Stimulated activated CD8-positive, alpha-beta memory T cell treated with anti-CD3 and anti-CD28 coated beads, Interleukin-12 subunit alpha, Interleukin-12 subunit beta, amount 100 ng/mL, for 24 hours (primary cell): Measurements from ENCODE around the gene ANKUB1.

Experiments used
- DNase-seq: peaks from one replicate; pipeline ENCODE4 v3.0.0-alpha.2; 2020; ENCODE audit errors: extremely low read depth

Gene ANKUB1

DNA sequence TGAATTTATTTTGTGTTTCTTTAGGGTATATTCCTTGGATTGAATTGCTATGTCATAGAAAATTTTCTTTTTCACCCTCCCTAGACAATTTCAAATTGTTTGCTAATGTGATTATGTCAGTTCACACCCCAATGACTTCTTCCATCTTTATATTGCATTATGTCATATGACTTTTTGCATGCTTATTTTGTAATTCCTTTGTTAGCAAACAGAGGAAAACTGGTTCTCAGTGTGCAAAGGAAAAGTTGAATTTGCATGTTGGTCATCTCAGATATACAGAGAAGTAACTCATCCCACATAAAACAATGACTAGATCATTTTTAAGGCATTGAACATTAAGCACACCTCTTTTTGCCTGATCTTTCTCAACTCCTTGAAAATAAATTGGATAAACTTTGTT is 17.3 kb upstream of the ANKUB1 start:
- no peak for DNase-seq

DNA sequence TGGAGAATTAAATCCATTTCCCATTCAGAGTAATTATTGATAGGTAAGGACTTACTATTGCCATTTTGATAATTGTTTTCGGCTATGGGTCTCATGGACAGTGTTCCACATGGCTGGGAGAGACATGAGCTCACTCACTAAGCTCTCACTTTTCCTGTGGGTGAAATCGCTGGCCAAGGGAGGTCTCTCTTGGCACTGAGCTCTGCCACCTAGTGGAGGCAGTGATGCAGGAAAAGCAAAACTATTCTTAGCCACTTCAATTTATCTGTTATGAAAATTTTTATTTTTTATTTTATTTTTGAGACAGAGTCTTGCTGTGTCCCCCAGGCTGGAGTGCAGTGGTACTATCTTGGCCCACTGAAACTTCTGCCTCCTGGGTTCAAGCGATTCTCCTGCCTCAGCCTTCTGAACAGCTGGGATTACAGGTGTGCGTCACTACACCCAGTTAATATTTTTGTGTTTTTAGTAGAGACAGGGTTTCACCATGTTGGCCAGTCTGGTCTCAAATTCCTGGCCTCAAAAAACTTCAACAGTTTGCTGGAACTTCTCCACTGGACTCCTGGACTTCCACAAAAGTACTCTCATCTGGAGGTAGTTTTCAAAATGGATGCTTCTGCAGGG is 16.0 kb upstream of the ANKUB1 start:
- no peak for DNase-seq

DNA sequence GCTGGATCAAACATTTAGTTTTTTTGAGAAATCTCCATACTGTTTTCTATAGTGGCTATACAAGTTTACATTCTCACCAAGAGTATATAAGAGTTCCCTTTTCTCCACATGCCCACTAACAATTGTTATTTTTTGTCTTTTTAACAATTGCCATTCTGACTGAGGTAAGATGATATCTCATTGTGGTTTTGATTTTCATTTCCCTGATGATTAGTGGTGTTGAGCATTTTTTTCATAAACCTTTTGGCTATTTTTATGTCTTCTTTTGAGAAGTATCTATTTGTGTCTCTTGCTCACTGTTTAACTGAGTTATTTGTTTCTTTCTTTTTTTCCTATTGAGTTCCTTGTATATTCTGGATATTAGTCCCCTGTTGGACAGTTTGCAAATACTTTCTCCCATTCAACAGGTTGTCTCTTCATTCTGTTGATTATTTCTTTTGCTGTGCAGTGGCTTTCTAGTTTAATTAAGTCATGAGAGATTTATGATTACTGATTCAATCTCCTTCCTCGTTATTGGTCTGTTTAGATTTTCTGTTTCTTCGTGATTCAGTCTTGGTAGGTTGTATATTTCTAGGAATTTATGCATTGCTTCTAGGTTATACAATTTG is 13.9 kb upstream of the ANKUB1 start:
- no peak for DNase-seq

DNA sequence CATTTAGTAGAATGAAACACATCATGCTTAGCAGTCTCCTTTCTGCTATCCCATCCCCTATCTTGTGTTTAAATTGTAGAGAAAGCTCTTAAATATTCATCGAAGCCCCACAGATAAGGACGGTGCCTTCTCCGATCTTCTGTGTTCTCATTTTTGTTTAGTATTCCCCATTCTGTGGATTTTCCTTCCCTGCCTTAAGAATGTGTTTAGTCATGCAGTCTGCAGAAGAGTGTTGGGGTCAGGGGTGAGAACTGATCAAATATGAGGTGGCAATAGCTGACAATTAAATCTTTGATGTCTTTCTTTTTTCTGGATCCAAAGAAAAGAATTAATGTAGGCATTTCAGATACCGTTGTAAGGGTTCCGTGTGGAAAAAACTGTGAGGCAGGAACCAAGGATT is 9.3 kb upstream of the ANKUB1 start:
- no peak for DNase-seq

DNA sequence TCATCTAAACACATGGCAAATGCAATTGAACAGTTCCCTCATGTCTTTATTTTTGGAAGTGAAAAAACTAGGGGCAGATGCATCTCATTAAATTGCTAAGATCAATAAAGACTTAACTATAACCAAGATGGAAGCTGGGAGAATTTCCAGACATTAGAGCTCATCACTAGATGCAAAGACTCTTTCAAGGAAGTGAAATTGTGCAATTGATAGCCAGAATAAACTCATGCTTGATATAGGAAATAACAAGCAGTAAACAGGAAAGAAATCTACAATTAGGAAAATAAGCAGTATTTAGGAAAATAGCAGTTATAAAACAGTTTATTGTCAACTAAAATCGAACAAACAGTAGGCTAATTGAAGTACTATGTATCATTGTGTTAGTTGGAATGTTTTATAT is 8.8 kb upstream of the ANKUB1 start:
- DNase-seq: no peak

DNA sequence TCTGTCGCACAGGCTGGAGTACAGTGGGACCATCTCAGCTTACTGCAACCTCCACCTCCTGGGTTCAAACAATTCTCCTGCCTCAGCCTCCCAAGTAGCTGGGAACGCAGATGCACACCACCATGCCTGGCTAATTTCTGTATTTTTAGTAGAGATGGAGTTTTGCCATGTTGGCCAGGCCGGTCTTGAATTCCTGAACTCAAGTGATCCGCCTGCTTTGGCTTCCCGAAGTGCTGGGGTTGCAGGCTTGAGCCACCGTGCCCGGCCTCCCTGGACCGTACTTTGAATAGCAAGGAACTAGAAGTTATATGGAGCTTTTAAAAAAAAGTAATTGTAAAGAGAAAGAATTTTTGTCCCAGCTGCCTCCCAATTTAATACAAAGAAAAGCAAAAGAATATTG is 8.3 kb upstream of the ANKUB1 start:
- no peak for DNase-seq

DNA sequence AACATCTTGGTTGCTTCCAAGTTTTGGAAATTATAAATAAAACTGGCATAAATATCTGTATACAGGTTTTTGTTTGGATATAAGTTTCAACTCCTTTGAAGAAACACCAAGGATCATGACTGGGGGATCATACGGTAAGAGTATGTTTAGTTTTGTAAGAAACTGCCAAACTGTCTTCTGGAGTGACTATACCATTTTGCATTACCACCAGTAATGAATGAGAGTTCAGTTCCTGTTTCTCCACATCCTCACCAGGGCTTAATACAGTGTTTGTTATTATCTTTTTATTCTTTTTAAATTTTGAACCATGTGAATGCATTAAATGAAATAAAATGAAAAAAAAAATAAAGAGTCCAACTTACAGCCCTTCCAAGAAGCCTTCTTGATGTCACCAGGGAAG is 3.7 kb upstream of the ANKUB1 start:
- DNase-seq: no peak

DNA sequence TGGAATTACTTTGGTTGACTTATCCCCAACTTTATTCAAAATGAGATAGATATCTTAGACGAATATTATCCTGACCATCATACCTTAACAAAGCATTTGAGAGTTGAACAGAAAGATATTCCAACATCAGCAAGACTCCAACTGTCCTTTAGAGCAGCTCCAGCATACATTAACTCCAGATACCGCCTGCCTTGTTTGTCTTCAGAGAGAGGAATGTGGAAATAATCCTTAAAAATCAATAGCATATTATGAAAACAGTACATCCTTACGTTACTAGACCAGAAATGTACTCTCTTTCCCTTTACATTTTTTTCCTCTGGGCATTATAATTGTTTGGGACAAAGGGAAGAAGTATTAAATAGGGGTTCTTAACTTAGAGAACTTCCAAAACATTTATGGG is 1.7 kb downstream of the ANKUB1 start:
- no peak for DNase-seq

DNA sequence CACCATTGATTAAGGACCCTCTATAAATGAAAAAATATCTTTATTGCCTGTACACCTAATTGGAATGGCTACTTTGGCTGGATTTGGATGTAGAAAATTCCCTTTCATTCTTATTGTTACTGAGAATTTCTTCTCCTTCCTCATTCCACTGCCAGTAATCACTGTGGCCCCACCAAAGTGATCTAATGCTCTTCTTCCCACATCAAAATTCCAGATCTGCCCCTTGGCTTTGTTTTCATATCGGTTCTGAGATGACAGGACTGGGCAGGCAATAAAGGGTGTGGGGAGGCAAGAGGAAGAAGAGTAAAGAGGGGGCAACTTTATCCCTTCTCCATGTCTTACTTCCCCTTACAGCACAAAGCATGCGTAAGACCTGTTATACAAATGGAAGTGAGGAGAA is 2.1 kb downstream of the ANKUB1 start:
- no peak for DNase-seq

DNA sequence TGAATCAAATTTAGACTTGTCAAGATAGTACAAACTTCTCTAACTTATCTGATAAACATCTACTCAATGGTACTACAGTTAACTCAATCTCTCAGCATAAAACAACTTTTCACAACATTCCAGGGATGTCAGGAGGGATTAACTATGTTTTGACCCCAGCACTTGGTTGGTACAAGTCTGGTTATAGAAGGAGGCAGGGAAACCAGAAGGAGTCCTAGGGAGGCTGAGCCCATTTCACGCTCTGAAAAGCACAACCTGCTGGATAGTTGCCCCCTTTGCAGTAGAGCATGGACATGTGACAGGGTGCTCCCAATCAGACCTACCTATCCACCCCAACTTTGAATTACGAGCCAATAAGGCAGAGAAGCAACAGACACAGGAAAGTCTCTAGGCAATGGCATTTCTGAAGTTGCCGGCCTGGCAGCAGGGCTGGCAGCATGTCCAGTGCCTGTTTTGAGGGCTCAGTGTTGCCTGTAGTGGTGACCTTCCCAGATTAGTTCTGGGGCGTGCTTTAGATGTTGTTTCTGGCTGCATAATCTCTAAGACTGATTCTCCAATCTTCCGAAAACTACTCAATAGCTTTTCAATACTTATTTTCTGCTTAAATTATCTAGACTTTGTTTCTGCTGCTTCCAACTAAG is 8.2 kb downstream of the ANKUB1 start:
- no peak for DNase-seq

DNA sequence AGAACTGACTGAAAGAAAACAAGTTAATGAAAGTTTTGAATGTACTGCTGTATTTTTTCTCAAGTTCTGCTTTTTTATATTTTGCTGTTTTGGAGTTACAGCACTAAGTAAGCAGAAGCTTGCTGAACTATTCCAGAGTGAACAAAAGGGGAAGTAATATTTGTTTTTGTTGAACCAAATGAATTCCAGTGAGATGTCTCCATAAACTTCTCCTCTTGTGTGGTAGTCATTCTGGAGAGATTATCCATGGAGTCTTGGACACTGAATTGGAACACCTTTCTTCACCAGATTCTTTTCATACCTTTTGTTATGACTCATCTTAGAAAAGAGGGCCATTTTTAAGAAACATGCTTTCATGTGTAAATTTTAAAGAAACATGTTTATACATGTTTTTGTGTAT is 8.8 kb downstream of the ANKUB1 start:
- no peak for DNase-seq

DNA sequence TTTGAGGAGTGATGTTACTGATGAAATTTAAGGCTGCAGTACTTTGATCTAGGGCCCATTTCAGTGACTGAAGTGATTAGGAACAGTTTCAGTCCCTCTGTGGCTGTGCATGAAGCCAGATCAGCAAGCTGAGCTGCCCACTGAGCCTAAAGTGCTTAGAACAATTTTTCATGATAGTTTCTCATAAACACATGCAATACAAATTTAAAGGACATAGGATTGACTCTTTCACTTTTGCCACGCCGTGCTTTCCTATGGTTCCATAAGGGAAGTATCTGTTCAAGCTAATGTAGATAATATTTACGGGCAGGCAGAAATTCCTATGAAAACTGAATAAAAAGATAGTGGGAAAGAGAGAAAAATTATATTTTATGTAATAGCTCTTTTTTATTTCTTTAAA is 10.6 kb downstream of the ANKUB1 start:
- DNase-seq: no peak

DNA sequence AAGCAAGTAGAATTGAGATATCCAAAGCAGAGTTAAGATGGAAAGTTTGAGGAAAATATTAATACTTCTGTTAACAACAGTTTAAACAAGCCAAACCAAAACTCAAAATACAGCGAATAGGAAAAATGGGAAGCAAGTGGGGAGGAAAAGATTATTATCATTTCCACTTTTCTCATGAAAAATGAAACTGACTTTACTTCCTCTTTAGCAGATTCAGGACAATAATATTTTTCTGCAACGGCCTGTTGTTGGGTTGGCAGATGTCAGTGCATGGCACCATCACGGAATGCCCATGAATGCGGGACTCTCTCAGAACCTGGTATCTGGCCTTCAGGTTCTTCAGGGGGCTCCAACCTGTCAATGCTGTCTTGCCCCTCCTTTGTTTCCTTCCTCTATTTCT is 11.1 kb downstream of the ANKUB1 start:
- no peak for DNase-seq

DNA sequence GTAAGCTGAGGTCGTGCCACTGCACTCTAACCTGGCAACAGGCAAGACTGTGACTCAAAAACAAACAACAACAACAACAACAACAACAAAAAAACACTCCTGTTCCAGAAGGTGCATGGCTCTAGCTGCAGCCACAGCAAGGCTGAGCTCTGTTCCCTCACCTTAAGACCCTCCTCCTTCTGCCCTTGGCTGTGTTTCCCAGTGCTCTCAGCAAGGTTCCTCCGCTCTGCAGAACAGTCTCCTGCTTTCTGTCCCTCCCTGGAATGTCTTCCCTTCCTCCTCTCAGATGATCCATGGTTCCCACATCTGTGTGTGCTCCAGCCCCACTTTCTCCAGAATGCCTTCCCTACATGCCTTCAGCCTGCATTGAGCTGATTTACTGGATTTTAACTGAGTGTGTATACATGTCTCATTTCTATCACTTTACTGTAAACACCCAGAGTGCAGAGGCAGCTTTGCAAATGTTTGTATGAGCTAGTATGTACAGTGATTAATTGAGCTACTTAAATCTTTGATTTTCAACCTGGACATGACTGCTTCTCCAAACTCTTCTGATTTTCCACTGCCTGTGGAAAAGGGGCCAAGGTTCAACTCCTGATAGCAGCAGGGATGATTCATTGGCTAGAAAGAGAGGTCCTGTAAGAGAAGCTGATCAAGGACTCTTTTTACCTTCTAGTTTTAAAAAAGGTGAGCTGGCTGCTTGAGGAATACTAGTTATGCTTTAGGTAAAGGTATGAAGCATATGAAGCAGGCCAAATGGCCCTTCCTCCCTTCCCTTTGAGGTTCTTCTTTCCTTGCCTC is 14.7 kb downstream of the ANKUB1 start:
- DNase-seq: no peak

DNA sequence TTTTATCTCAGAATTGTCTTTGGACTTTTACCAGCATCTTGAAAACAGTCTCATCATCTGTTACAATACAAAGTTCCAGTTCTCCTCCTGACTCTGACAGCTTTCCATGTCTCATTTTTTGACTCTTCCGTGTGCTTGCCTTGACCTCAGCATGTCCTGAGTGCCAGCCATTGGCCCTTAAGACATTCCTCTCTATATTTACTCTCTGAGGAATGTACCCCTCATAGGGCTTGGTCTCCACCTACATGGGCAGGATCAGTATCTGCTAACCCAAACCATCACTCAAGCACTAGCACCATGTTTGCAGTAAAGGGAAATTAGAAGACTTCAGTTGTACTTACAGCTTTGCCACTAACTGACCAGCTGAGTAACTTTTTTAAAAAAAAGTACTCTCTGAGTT is 16.2 kb downstream of the ANKUB1 start:
- DNase-seq: no peak

DNA sequence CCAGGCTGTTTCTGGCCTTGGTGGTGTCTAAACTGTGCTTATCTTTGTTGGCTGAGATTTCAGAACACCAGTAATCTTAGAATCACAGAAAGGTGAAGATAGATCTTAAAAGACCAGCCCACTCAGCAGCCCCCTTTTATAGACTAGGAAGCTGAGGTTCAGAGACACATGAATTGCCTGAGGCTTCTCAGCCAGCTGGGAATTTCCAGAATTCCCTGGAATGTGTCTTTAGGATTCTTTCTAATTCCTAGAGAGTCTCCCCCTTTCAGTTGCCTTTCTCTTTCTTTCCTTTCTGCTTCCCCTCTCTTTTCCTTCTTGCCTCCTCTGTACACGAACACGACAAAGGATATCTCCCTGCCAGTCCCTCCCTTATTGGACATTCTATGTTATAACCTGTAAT is 19.5 kb downstream of the ANKUB1 start:
- DNase-seq: no peak

DNA sequence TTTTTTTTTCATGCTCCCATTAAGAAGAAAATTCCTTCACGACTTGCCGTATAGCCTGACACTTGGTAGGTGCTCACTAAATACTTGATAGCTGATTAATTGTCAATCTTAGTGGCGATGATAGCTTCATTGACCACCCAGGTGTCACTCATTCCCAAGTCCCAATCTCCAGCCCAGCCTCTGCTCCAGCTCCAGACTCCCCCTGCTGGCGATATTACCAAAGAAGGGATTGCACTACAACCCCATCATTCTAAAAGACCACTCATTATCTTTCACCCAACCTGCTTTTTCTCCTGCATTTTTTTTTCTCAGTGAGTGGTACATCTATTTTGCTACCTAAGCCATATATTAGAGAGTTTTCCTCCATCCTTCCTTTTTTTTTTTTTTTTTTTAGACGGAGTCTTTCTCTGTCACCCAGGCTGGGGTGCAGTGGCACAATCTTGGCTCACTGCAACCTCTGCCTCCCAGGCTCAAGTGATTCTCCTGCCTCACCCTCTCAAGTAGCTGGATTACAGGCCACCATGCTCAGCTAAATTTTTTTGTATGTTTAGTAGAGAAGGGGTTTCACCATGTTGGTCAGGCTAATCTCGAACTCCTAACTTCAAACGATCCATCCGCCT is 20.6 kb downstream of the ANKUB1 start:
- no peak for DNase-seq

DNA sequence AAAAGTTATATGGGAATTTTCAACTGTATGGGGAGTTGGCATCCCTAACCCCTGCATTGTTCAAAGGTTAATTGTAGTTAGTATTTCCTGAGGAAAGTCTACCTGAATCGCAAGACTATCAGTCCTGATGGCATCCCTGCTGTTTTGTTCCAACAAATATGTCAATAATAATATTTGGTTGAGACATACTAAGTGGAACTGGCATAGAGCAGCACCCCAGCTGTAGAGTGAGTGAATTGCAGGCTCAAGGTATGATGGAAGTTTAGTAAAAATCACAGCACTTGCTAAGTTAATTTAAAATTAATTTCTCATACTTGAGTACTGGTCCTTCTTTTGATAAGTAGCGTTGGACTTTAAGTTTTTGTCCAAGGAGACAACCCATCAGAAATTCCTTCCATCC is 22.1 kb downstream of the ANKUB1 start:
- DNase-seq: no peak

DNA sequence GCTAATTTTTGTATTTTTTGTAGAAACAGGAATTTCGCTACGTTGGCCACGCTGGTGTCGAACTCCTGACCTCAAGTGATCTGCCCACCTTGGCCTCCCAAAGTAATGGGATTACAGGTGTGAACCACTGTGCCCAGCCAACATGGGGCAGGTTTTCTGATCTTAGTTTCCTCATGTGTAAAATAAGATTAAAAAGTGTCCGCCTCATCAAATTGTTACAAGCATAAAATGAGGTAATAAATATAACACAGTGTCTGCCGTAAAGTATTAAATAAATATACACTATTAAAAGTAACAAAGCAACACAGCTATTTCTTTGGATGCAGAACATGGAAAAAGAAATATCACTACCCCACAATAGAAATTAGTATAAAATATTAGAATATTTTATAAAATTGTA is 23.6 kb downstream of the ANKUB1 start:
- no peak for DNase-seq

DNA sequence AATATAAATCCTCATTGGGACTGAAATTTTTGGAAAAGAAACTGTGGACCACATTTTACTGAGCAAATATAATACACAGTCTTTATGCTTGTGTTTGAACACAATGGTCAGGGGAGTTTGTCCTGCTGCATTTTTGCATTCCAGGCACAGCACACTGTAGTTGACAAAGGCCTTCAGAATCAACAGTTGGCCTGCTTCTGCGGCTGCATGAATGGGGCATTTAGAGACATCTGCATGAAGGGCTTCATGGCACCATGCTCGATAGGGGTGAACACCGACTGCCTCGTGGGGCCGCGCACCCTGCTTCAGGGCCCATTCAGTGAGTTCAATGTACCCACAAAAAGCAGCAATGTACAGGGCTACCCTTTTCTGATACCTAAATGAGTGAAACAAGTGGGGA is 24.6 kb downstream of the ANKUB1 start:
- DNase-seq: no peak

DNA sequence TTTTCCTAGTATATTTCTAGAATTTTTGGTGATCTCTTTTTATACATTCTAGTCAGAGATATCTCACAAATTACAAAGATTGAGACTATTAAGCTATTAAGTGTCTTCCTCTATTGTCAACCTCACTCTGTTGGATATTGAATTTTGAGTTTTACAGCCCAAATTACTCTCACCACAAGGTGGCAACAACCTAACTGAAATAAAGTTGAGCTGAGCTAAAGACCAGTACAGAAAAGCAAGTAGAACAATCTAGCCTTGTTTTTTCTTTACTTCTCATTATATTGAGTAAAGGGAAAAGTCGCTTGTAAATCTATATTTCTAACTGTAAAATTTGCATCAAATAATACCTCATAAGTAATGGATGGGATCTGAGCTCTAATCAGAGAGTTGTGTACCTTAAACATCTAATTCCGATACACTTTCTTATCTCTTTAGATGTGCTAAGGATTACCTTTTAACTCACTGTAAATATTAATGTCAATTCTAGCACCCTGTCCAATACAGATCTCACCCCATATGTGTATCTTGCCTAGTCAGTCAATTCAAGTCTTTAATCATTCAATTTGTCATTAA is 26.5 kb downstream of the ANKUB1 start:
- DNase-seq: no peak

DNA sequence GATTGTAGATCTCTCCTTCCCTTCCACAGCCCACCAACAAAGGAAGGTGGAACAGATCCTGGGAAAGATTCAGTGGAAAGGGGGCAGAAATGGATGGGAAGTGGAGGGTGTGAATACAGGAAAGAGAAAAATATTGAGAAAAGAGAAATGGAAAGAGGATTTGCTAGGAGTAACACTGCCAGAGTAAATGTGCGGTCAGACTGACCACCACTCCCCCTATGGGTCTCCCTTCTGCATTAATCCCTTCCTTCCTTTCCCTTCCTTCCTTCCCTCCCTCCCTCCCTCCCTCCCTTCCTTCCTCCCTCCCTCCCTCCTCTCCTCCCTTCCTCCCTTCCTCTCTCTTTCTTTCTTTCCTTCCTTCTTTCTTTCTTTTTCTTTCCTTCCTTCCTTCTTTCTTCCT is 28.1 kb downstream of the ANKUB1 start:
- DNase-seq: no peak
